ENCODE data around the gene SUMO2. TPM values are rescaled to one million over a fixed set of nuclear protein-coding genes. Genes with fewer than 3 reads are reported as not detected.
"Not testable (repeated sequence)": the region's sequence is repeated elsewhere in the genome, so short reads cannot be mapped to it uniquely, and the experiment has no call there.

The SUMO2 gene
- total RNA-seq, 1 donor: 92.6 TPM

DNA sequence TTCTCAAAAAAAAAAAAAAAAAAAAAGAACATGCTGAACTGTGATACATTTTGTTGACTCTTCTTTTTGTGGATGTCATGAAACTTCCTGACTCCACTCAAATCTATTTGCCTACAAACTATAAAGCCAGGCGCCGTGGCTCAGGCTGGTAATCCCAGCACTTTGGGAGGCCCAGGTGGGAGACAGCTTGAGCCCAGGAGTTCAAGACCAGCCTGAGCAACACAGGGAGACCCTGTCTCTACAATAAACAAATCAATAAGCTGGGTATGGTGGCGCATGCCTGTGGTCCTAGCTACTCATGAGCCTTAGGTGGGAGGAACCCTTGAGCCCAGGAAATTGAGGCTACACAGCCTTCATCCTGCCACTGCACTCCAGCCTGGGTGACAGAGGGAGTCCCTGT is 49.8 kb downstream of the SUMO2 start:
- TF ChIP-seq, protein P1, sequence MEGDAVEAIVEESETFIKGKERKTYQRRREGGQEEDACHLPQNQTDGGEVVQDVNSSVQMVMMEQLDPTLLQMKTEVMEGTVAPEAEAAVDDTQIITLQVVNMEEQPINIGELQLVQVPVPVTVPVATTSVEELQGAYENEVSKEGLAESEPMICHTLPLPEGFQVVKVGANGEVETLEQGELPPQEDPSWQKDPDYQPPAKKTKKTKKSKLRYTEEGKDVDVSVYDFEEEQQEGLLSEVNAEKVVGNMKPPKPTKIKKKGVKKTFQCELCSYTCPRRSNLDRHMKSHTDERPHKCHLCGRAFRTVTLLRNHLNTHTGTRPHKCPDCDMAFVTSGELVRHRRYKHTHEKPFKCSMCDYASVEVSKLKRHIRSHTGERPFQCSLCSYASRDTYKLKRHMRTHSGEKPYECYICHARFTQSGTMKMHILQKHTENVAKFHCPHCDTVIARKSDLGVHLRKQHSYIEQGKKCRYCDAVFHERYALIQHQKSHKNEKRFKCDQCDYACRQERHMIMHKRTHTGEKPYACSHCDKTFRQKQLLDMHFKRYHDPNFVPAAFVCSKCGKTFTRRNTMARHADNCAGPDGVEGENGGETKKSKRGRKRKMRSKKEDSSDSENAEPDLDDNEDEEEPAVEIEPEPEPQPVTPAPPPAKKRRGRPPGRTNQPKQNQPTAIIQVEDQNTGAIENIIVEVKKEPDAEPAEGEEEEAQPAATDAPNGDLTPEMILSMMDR (IDR thresholded peaks at IDR 0.05; ENCODE audit: extremely low read depth, low read depth, low read length): no peak
- peaks cover 7% of the 10 kb centered on the region for H3K4me1 ChIP-seq (ENCODE audit: insufficient read depth, low read length)
- no peak overlapping the region for H2AFZ ChIP-seq (ENCODE audit: low read length)

GRCh38 chr17:75132018-75133000 is 50.5 kb downstream of the SUMO2 start:
- H3K36me3 ChIP-seq (ENCODE audit: insufficient read depth, low read length): peaks cover 32% of the 10 kb centered on the region
- not testable (repeated sequence) for DNase-seq (ENCODE audit: insufficient read length, low spot score, missing footprints); H3K9me3 ChIP-seq (ENCODE audit: low read depth, low read length); H3K4me1 ChIP-seq (ENCODE audit: insufficient read depth, low read length); H3K79me2 ChIP-seq (ENCODE audit: insufficient read depth, low read length); H4K20me1 ChIP-seq (ENCODE audit: insufficient read depth, low read length); H3K27me3 ChIP-seq (ENCODE audit: insufficient read depth, low read length)
- peak overlapping the region; percentile 93 for H3K4me2 ChIP-seq (ENCODE audit: insufficient read depth, low read length)
- peak overlapping the region; percentile 63 for H3K27ac ChIP-seq (ENCODE audit: low read depth, low read length)
- H3K4me3 ChIP-seq (ENCODE audit: insufficient read depth, low read length): peak overlapping the region; percentile 88
- peak overlapping the region; percentile 90 for H2AFZ ChIP-seq (ENCODE audit: low read length)

More for the DNA sequence above, 49.8 kb downstream of the SUMO2 start:
- Histone ChIP-seq H3K4me3 (ENCODE audit: insufficient read depth, low read length) (no peak overlapping the region), H3K4me2 (ENCODE audit: insufficient read depth, low read length) (no peak overlapping the region), H3K79me2 (ENCODE audit: insufficient read depth, low read length) (peaks cover 4% of the 10 kb centered on the region), H3K36me3 (ENCODE audit: insufficient read depth, low read length) (peaks cover 34% of the 10 kb centered on the region), H4K20me1 (ENCODE audit: insufficient read depth, low read length) (peaks cover 4% of the 10 kb centered on the region), H3K27me3 (ENCODE audit: insufficient read depth, low read length) (no peaks in the 10 kb centered on the region), H3K9me3 (ENCODE audit: low read depth, low read length) (no peaks in the 10 kb centered on the region), H3K27ac (ENCODE audit: low read depth, low read length) (no peak overlapping the region)
- DNase-seq (ENCODE audit: insufficient read length, low spot score, missing footprints): peak; percentile 44

- Histone ChIP-seq H3K36me3 (ENCODE audit: insufficient read depth, low read length) (peaks cover 28% of the 10 kb centered on the region), H3K4me1 (ENCODE audit: insufficient read depth, low read length) (peaks cover 7% of the 10 kb centered on the region), H2AFZ (ENCODE audit: low read length) (peak within 1 kb of the TSS; percentile 90), H4K20me1 (ENCODE audit: insufficient read depth, low read length) (peaks cover 4% of the 10 kb centered on the region), H3K79me2 (ENCODE audit: insufficient read depth, low read length) (peaks cover 4% of the 10 kb centered on the region), H3K4me3 (ENCODE audit: insufficient read depth, low read length) (peak within 1 kb of the TSS; percentile 88), H3K4me2 (ENCODE audit: insufficient read depth, low read length) (peak within 1 kb of the TSS; percentile 93), H3K27ac (ENCODE audit: low read depth, low read length) (peak within 1 kb of the TSS; percentile 63), H3K9me3 (ENCODE audit: low read depth, low read length) (no peaks in the 10 kb centered on the region), H3K27me3 (ENCODE audit: insufficient read depth, low read length) (no peaks in the 10 kb centered on the region)
- peak; percentile 98 for DNase-seq (ENCODE audit: insufficient read length, low spot score, missing footprints)
- TF ChIP-seq, protein P1 (IDR thresholded peaks at IDR 0.05; ENCODE audit: extremely low read depth, low read depth, low read length): peak; percentile 42
Measured at GRCh38 chr17:75131278-75132017, 51.3 kb downstream of the SUMO2 start, which contains the start of gene NT5C. Gene NT5C (minus strand): TSS chr17:75131742. CDS start chr17:75131707, 35 bp downstream.

- peak overlapping the region; percentile 8 for H3K27ac ChIP-seq (ENCODE audit: low read depth, low read length)
- TF ChIP-seq, protein P1 (IDR thresholded peaks at IDR 0.05; ENCODE audit: extremely low read depth, low read depth, low read length): peak; percentile 58
- H2AFZ ChIP-seq (ENCODE audit: low read length): peak overlapping the region; percentile 90
- no peaks in the 10 kb centered on the region for H3K27me3 ChIP-seq (ENCODE audit: insufficient read depth, low read length)
- H3K36me3 ChIP-seq (ENCODE audit: insufficient read depth, low read length): peaks cover 23% of the 10 kb centered on the region
- H3K4me2 ChIP-seq (ENCODE audit: insufficient read depth, low read length): peak overlapping the region; percentile 93
- peak; percentile 91 for DNase-seq (ENCODE audit: insufficient read length, low spot score, missing footprints)
- peaks cover 4% of the 10 kb centered on the region for H3K79me2 ChIP-seq (ENCODE audit: insufficient read depth, low read length)
- H3K9me3 ChIP-seq (ENCODE audit: low read depth, low read length): no peaks in the 10 kb centered on the region
- H3K4me3 ChIP-seq (ENCODE audit: insufficient read depth, low read length): peak overlapping the region; percentile 88
- peaks cover 4% of the 10 kb centered on the region for H4K20me1 ChIP-seq (ENCODE audit: insufficient read depth, low read length)
- H3K4me1 ChIP-seq (ENCODE audit: insufficient read depth, low read length): peaks cover 7% of the 10 kb centered on the region
Measured at GRCh38 chr17:75130632-75131277, 52.0 kb downstream of the SUMO2 start.
